HK-2 (cell line): ENCODE data around the gene BTBD18.
"Not testable (repeated sequence)": the region's sequence is repeated elsewhere in the genome, so short reads cannot be mapped to it uniquely, and the experiment has no call there.

Experiments used
- DNase-seq: peaks from one replicate; pipeline ENCODE4 v3.0.0-alpha.2; 2018; ENCODE audit not compliant: unreplicated experiment

The BTBD18 gene

DNA sequence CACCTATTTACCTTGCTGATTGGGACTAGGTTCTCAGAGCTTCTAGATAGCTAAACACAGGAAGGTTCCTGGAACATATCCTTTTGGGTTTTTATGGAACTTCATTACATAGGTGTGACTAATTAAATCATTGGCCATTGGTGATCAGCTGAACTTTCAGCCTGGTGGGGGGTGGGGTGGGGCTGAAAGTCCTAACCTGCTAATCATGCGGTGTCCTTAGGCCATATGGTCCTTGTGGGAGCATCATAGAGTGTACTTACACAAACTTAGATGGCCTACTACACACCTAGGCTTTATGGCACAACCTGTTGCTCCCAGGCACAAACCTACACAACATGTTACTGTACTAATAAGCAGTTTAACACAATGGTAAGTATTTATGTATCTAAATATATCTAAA lies 19.0 kb downstream of the BTBD18 start:
- DNase-seq: no peak

DNA sequence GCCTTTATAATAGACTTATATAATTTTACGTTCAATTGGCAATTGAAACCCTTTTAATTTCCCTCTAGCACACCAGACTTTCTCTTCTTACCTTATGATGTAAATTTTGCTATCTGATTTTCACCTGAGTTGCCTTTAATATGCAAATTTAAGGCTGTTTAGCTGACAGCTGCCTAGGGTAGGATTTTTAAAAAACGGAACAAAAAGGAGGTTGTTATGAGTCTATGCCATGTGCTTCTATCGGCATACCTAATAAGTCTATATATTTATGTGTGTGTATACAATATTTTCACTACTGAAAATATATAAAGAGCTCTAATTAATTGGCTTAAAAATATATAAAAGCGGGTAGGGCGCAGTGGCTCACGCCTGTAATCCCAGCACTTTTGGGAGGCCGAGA lies 22.1 kb downstream of the BTBD18 start:
- DNase-seq: no peak

DNA sequence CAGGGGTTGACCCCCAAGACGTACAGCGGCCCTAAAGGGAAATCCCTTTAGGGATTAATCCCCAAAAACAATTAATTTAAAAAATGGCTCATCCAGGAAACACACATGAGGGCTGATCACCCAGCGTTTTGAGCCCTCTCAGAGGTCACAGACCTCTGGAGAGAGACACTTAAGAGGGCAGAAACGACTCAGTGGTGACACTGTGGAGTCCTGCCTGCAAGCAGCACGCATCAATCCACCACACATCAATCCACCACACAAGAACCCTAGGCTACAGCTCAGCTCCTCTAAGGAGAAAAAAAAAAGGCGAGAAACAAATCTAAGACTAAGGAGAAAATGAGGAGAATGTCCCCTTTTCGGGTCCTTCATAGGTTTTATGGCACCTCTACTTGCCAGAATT lies 22.8 kb downstream of the BTBD18 start:
- no peak for DNase-seq

DNA sequence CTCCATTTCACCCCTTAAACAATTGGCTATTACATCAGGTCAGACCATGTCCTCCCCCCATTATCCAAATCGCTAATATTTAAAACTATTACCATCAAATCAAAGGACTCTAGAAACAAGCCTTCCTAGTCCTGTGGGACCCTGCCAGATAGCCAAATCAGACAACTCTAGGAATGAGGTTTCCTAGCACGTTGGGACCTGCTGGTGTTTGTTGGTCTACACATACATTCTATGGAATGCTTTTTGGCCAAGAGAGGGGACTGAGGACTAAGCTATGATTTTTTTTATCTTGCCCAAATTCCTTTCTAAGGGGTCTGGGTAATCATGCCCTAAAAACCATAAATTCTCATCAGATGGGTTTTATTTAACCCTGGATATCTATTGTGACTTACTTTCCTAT lies 24.4 kb downstream of the BTBD18 start:
- DNase-seq: no peak

DNA sequence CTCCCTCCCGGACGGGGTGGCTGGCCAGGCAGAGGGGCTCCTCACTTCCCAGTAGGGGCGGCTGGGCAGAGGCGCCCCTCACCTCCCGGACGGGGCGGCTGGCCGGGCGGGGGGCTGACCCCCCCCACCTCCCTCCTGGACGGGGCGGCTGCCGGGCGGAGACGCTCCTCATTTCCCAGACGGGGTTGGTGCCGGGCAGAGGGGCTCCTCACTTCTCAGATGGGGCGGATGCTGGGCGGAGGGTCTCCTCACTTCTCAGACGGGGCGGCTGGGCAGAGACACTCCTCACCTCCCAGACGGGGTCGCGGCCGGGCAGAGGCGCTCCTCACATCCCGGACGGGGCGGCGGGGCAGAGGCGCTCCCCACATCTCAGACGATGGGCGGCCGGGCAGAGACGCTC lies 34.9 kb downstream of the BTBD18 start:
- not testable (repeated sequence) for DNase-seq

DNA sequence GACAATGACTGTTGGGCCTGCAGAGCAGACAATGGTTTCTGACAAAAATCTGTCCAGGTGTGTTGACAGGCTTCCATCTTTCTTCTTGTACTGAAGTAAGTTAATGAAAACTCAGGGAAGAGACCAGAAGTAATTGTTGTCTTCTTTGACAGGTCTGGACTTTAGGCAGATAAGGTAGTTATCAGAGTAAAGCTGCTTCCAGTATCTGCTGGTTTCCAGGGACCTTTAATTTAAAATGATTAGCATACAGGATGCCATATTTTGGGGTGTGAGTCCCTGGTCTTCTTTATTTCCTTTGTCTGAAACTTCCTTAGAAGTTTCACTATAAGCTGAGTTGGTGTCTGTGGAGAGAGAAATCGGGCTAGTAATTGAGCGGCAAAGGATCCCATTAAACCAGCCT lies 37.8 kb downstream of the BTBD18 start:
- no peak for DNase-seq

DNA sequence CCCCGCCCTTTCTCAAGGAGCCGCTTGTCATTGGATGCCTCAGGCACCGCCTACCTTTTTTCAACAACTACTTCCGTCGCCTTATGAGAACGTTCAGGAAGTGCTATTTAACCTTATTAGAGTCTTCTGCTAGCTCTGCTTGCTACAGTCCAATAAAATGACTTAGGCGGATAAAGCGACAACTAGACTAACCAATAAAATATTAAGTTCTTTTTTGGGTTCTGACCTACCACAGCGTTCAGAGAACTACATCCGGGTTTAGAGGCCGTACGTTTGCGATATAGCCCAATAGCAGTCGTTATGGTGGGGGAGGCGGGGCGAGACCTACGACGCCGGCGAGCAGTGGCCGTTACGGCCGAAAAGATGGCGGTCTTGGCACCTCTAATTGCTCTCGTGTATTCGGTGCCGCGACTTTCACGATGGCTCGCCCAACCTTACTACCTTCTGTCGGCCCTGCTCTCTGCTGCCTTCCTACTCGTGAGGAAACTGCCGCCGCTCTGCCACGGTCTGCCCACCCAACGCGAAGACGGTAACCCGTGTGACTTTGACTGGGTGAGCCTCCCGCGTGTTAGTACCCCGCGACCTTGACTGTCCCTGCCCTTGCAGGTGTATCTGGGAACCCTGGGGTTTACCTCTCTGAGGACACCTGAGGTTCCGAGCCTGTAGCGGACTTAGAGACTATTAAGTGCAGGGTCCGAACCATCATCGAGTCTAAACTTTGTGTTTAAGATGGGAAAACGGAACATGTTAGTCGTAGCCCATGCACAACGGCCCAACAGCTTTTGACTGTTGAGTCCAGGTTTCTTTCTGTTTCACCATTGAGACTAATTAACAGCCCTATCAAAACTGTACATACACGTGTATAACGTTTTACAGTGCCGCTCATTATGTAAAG lies 39.1 kb downstream of the BTBD18 start, which contains the start of gene TMX2:
TMX2 (plus strand) TSS at position 338 of the 895 bp plus-strand sequence; CDS start at position 364, 26 bp downstream.
- peak; percentile 81 for DNase-seq

DNA sequence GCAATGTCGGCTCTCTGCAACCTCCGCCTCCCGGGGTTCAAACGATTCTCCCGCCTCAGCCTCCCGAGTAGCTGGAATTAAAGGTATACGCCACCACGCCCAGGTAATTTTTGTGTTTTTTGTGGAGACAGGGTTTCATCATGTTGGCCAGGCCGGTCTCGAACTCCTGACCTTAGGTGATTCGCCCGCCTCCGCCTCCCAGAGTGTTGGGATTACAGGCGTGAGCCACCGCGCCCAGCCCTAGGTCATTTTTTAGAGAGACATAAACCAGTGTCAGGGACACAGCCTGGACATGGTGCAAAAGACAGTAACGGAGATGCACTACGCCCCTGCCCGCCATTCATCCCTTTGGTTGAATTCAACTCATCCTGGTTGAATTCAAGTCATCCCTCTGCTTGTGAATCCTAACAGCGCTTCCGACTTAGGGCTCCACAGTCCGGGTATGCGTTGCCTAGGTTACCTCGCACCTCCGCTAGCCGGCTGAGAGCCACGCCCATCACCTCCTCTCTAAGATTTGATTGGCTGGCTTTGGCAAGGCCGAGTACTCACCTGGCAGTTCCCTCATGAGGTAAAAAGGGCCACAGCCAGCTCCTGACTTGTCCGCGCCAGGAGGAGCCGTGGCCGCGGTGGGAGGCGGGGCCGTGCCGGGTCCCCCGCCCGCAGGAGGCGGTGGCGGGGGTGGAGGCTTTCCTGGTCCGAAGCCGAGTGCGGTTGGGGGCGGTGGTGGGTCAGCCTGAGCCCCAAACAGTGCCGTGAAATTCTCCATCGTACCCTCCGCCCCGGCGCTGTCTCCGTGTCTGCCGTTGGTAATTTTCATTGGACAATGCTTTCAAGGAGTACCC lies 40.0 kb downstream of the BTBD18 start, which contains the start of gene MED19:
MED19 (minus strand) TSS at position 802 of the 842 bp plus-strand sequence; CDS start at position 766, 36 bp downstream.
- DNase-seq: peak; percentile 81

DNA sequence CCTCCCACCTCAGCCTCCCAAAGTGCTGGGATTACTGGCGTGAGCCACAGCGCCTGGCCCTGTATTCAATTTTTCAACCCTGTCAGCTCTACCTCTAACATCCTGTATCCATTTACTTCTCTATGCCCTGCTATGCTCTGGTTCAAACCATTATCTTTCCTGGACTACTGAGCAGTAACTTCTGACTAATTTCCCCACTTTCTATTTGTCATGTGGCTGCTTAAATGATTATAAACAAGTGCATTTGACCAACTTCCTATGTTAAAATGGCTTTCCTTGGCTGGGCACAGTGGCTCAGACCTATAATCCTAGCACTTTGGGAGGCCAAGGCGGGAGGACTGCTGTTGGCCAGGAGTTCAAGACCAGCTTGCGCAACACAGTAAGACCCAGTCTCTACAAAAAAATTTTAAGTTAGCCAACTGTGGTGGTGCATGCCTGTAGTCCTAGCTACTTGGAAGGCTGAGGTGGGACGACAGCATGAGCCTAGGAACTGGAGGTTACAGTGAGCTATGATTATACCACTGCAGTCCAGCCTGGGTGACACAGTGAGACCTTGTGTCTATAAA lies 41.7 kb downstream of the BTBD18 start:
- DNase-seq: no peak

DNA sequence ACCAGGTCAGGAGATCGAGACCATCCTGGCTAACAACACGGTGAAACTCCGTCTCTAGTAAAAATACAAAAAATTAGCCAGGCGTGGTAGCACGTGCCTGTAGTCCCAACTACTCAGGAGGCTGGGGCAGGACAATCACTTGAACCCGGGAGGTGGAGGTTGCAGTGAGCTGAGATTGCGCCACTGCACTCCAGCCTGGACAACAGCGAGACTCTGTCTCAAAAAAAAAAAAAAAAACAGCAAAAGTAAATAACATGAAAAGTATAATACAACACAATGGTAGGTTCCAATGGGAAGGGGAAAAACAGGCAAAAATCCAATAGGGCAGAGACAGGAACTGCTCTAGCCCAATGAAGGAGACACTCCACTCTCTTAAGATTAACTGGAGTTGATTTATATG lies 46.2 kb downstream of the BTBD18 start:
- not testable (repeated sequence) for DNase-seq

DNA sequence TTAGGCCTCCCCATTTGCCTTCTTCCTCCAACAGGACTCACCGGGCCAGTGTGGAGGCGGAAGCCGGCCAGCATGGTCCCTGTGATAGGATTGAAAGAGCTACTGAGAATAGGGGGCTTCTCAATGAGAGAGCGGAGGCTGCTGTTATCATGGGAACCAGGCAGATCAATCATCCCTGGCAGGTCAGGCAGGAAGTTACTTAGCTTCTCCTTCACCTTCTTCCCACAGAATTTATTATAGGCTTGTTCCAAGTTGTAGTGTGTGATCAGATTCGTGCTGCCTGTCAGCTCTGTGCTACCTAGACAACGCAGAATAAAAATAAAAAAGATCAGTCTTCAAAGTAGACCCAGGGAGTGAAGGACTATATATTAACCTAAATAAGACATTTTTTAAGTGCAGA lies 46.7 kb downstream of the BTBD18 start:
- DNase-seq: no peak

DNA sequence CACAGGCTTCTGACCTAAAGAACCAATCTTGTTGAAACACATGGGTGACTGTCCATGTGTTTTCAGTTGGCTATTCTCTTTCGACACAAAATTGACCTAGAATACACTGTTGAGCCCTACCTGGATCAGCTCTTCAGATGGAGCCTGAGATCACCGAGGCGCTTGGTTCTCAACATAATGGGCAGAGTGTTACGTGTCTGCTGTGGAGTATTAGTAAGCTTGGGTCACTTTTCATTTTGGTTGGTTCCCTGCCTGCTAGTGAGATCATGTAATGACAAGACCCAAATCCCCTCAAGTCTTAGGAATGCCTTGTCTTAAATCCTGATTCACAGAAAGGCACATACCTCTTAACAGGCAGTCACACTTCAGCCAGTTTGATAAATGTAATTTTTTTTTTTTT lies 48.3 kb downstream of the BTBD18 start:
- no peak for DNase-seq

DNA sequence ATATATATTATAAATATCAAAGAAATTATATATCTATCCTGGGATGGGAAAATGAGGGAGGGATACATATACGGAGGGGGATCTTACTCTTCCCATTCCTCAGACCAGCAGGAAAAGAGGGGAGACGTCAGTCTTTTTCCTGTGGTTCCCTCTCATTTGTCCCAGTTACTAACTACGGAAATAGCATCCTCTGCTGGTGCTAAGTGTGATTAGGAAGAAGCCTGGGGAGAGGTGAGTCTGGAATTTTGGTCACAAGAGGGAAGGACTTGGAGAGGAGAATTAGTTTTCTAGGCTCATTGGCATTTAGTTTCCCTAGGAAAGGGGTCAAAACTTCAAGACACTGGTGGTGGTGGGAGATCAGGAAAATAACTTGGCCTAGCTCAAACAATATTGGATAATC lies 51.2 kb downstream of the BTBD18 start:
- DNase-seq: no peak

DNA sequence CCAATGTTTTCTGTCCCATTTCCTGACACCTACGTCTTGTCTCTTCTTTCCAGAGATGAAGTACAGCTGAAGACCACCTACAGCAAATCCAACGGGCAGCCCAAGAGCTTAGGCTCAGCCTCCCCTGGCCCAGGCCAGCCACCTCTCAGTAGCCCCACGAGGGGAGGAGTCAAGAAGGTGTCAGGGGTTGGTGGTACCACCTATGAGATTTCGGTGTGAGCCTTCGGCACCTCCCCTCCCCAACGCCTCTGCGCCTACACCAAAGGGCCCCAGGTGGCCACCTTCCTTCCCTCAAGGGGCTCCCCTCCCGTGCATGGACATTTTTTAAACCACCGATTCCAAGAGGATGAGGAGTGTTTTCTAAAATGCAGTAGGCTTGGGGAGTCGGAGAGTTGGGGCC lies 51.8 kb downstream of the BTBD18 start:
- no peak for DNase-seq

DNA sequence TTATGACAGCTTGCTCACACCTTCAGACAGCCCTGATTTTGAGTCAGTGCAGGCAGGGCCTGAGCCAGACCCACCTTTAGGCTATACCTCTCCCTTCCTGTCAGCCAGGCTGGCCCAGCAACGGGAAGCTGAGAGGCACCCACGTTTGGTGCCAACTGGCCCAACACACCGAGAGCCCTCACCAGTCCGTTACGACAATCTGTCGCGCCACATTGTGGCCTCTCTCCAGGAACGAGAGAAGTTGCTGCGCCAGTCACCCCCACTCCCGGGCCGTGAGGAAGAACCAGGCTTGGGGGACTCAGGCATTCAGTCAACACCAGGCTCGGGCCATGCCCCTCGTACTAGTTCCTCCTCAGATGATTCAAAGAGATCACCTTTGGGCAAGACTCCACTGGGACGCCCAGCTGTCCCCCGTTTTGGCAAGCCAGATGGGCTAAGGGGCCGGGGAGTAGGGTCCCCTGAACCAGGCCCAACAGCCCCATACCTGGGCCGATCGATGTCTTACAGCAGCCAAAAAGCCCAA lies 52.7 kb downstream of the BTBD18 start:
- DNase-seq: no peak
